Occipital lobe (tissue), 2 donors: Measurements from ENCODE around the gene MIPOL1. TPM values are rescaled to one million over a fixed set of nuclear protein-coding genes. Genes with fewer than 3 reads are reported as not detected.
"Not testable (repeated sequence)": the region's sequence is repeated elsewhere in the genome, so short reads cannot be mapped to it uniquely, and the experiment has no call there.

Experiments used
- DNase-seq: peaks from one replicate; lab custom pipeline; 2025; lab: John Stamatoyannopoulos, UW
- total RNA-seq: library from RNA; depleted of rRNA; stranded (reverse); fragments of >200 nt; gene quantifications from one replicate; pipeline ENCODE4 v1.2.3, GENCODE V29; 2014

MIPOL1 gene
- total RNA-seq, 1 donor from 2014 or later, result 29.9 TPM

- DNase-seq, result no peak
These were observed 82.1 kb downstream of the MIPOL1 start for GRCh38 chr14:37279818-37280217.

GRCh38 chr14:37284760-37285159, 87.0 kb downstream of the MIPOL1 start:
- DNase-seq, result no peak

DNA sequence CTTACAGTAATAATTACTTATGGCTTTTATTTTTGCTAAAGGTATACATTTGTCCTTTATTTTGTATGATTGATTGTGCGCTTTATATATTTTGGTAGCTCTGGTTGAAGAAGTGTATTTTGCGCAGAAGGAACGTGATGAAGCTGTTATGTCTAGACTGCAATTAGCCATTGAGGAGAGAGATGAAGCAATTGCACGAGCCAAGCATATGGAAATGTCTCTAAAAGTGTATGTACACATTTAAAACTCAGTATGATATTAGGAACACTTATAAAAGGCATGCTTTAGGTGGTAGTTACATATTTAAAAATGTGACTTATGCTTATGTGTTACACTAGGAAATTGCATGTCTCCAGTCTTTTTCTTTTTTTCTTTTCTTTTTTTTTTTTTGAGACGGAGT, 87.5 kb downstream of the MIPOL1 start:
- DNase-seq, result no peak

DNA sequence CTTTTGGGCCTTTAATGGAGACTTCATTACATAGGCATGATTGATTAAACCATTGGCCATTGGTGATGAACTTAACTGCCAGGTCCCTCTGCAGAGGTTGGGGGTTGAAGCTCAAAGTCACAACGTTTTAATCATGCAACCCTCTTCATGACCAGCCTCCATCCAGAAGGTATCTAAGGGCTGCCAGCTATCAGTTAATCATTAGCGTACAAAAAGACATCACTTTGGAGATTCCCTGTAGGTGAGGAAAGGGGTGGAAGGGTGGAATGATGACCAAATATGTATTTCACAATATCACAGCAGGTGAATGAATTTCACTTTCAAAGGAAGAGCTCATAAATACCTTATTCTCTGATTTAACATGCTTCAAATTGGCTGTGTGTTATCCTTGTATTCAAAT, 92.0 kb downstream of the MIPOL1 start:
- no peak for DNase-seq

- DNase-seq, result not testable (repeated sequence)
These were observed 97.5 kb downstream of the MIPOL1 start for GRCh38 chr14:37295262-37295661.

GRCh38 chr14:37311252-37311651, 113.5 kb downstream of the MIPOL1 start:
- DNase-seq, result no peak

GRCh38 chr14:37318938-37319337, 121.2 kb downstream of the MIPOL1 start:
- no peak for DNase-seq

- DNase-seq, result no peak
These were observed 122.4 kb downstream of the MIPOL1 start for GRCh38 chr14:37320106-37320505.

DNA sequence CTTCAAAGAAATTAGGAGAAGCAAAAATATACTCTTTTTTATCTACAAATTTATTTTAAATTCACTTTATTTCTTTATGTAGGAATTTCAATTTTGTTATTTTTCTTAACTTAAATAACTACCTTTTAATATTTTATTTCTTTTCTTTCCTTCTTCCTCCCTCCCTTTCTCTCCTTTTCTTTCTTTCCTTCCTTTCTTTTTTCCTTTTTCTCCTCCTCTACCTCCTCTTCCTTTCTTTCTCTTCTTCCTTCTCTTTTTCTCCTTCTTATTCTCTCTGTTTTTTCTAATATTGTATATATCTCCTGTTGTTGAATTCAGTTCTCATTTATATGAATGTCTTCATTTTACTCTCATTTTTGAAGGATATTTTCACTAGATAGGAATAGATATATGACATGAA, 127.6 kb downstream of the MIPOL1 start:
- no peak for DNase-seq

DNA sequence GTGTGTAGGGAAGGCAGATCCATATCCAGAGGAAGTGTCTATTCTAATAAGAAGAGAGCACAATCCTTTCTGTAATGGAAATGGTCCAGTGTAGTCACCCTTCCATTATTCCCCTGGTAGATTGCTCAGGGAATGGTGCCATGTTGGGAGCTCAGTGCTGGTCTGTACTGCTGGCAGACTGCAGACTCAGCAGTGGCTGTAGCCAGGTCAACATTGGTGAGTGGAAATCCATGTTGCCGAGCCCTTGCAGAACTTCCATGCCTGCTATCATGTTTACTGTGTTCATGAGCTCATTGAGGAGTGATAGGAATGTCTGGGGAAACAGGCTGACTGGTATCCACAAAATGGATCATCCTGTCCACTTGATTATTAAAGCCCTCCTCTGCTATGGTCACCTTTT, 128.7 kb downstream of the MIPOL1 start:
- DNase-seq, result no peak

- DNase-seq, result not testable (repeated sequence)
These were observed 130.2 kb downstream of the MIPOL1 start for GRCh38 chr14:37327933-37328332.

DNA sequence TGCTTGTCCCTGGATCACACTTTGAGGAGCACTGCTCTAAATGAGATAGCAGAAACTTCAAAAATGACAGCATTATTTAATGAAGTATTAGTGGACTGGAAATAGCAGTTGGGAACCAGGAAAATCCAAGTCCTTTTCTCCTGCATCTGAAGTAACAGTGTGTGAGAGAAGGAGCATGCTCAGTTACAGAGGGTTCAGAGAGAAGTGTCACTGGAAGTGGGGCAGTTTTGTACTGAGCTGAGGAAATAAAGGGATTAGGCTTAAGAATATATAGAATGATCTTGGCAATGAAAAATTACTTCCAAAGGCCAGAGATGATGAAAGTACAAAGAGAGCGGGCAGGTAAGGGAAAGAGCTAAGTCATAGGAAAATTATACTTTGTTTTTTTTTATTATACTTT, 130.9 kb downstream of the MIPOL1 start:
- no peak for DNase-seq

DNA sequence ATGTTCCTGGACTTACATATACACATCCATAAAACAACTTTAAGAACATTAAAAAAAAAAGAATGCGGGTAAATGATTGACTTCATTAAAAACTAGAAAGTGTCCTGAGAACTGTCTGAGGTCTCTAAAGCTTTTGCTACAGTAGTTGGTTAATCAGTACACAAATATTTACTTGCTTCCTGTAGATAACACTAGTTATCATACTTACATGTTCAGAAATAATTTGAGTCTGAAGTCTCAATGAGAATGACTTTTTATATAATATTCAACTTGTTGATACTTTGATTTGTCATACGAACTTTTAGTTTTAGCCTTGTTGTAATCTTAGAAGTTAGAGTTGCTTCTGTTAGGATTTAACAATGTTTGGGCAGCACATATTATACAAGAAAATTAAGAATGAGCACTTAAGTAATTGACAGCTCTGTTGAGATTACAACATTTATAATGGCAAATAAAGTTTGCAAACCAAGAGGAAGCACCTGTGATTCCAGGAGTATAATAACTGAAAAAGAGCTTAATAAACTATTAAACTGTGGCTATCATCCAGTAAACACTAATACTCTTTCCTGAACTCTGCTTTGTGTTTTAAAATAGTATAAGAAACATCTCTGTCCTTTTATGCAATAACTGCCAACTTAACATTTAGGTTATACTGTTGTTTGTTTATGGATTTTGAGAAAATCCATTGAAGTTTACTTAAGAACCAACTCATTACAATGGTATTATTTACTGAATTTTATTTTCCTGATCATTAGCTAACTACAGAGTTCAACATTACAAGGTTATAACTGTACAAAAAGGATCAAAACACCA, 131.7 kb downstream of the MIPOL1 start:
- DNase-seq, result no peak

GRCh38 chr14:37330910-37331309, 133.2 kb downstream of the MIPOL1 start:
- no peak for DNase-seq

GRCh38 chr14:37340353-37340752, 142.6 kb downstream of the MIPOL1 start:
- DNase-seq, result no peak

GRCh38 chr14:37343307-37344094, 145.8 kb downstream of the MIPOL1 start:
- DNase-seq, result no peak

DNA sequence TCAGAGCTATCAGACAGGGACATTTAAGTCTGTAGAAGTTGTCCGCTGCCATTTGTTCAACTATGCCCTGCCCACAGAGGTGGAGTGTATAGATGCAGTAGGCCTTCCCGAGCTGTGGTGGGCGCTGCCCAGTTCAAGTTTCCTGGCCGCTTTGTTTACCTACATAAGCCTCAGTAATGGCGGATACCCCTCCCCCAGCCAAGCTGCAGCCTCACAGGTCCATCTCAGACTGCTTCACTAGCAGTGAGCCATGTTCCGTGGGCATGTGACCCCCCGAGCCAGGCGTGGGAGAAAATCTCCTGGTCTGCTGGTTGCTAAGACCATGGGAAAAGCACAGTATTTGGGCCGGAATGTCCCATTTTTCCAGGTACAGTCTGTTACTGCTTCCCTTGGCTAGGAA, 165.9 kb downstream of the MIPOL1 start:
- no peak for DNase-seq

DNA sequence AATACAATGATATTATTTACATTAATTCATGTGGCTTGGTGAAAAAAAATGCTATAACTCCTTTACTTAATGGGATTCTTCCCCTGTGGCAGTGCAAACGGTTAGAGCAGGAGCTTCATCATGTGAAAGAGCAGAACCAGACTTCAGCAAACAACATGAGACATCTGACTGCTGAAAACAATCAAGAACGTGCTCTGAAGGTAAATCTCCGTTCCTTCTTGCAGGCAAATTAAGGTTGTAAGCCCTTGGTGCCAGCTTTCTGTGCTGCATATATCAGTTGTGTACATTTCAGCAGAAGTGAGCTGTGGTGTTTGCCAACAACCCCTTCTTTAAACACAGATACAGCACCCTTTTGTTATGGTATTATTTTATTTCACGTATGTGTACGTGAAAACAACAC, 171.7 kb downstream of the MIPOL1 start:
- no peak for DNase-seq

DNA sequence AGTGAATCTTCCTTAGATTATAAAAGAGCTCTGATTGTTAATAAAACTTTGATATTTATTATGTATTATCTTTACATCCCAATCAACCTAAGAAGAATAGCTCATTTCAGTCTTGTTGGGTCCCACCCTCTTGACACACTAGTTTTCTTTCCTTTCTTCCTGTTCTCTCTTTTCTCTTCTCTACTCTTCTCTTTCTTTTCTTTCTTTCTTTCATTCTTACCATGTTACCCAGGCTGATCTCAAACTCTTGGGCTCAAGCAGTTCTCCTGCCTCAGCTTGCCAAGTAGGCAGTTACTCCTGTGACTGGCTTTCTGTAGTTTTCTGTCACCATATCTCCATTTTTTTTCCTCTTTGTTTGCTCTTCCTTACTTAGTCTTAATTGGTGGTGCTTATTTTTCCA, 177.8 kb downstream of the MIPOL1 start:
- DNase-seq, result no peak

GRCh38 chr14:37376944-37377609, 179.3 kb downstream of the MIPOL1 start:
- no peak for DNase-seq

- DNase-seq, result no peak
These were observed 187.3 kb downstream of the MIPOL1 start for GRCh38 chr14:37384870-37385596.
